PC-9 (cell line): ENCODE measurements around the gene GABRB1.

Experiments
- CTCF ChIP-seq: fragments of 200-600 bp; sonication (generic); conservative IDR thresholded peaks from 2 replicates; pipeline ENCODE4 v1.6.1; 2017; ENCODE audit warnings: mixed run types, antibody characterized with exemption, mild to moderate bottlenecking, moderate library complexity
- EZH2 ChIP-seq: fragments of 200-600 bp; sonication (generic); IDR thresholded peaks from 2 replicates; pipeline ENCODE4 v1.8.0; 2017; ENCODE audit warnings: antibody characterized with exemption, low read depth

GRCh38 chr4:46999566-46999965 is 31.8 kb upstream of the GABRB1 start:
- TF ChIP-seq CTCF (no peak), EZH2 (no peak)
